WTC11 (cell line): ENCODE results near the gene CACNA2D4. TPM values are rescaled to one million over a fixed set of nuclear protein-coding genes. Genes with fewer than 3 reads are reported as not detected.

Experiments used
- ATAC-seq: fragments of 200-7000 bp; cut with Tn5 transposase; 2 replicates; pipeline ENCODE4 v1.10.0; 2021; ENCODE audit warnings: mild to moderate bottlenecking, moderate library complexity
- CTCF ChIA-PET: fragments of 300-600 bp; sonication (Branson Sonifier 250); formaldehyde crosslinking; loops from one replicate; lab custom pipeline; 2021; ENCODE audit warnings: antibody characterized with exemption; lab: Charles Lee
- POLR2A ChIA-PET: fragments of 350-600 bp; sonication (Branson Sonifier 250); formaldehyde crosslinking; loops from one replicate; lab custom pipeline; 2021; ENCODE audit warnings: antibody characterized with exemption; lab: Charles Lee
- DNase-seq: peaks from one replicate; pipeline ENCODE4 v3.0.0; 2021; ENCODE audit warnings: low spot score
- H3K27ac Mint-ChIP-seq: 2 replicates; pipeline ENCODE4 v1.8.0; 2021; ENCODE audit warnings: mixed read lengths
- H3K27me3 Mint-ChIP-seq: 2 replicates; pipeline ENCODE4 v1.8.0; 2021; ENCODE audit warnings: low read depth, mild to moderate bottlenecking, moderate library complexity, mixed read lengths
- H3K36me3 Mint-ChIP-seq: 2 replicates; pipeline ENCODE4 v1.8.0; 2021; ENCODE audit warnings: mixed read lengths
- H3K4me1 Mint-ChIP-seq: 2 replicates; pipeline ENCODE4 v1.8.0; 2022; ENCODE audit warnings: mixed read lengths
- H3K4me3 Mint-ChIP-seq: 2 replicates; pipeline ENCODE4 v1.8.0; 2021; ENCODE audit warnings: mild to moderate bottlenecking, moderate library complexity, mixed read lengths
- H3K9me3 Mint-ChIP-seq: 2 replicates; pipeline ENCODE4 v1.8.0; 2021; ENCODE audit warnings: mixed read lengths
- ATF1 ChIP-seq: sonication (generic); formaldehyde crosslinking; IDR thresholded peaks from 2 replicates; pipeline ENCODE4 v1.8.1; 2023; ENCODE audit warnings: mild to moderate bottlenecking, moderate library complexity, missing genetic modification reagents
- GABPB1 ChIP-seq: sonication (generic); formaldehyde crosslinking; IDR thresholded peaks from 2 replicates; pipeline ENCODE4 v1.8.1; 2023; ENCODE audit warnings: mild to moderate bottlenecking, missing genetic modification reagents
- GTF2I ChIP-seq: fragments of 250-450 bp; sonication (Bioruptor Pico); conservative IDR thresholded peaks from 2 replicates; pipeline ENCODE4 v1.4.0; 2021; ENCODE audit warnings: mild to moderate bottlenecking
- KAT7 ChIP-seq: sonication (generic); formaldehyde crosslinking; IDR thresholded peaks from 2 replicates; pipeline ENCODE4 v1.8.1; 2023; ENCODE audit warnings: missing genetic modification reagents, mild to moderate bottlenecking, borderline replicate concordance
- MXD4 ChIP-seq: fragments of 250-450 bp; sonication (Bioruptor Pico); IDR thresholded peaks from 2 replicates; pipeline ENCODE4 v1.8.0; 2021; ENCODE audit warnings: mild to moderate bottlenecking, moderate library complexity, borderline replicate concordance
- MYBL2 ChIP-seq: sonication (generic); formaldehyde crosslinking; IDR thresholded peaks from 2 replicates; pipeline ENCODE4 v1.8.1; 2023; ENCODE audit warnings: mild to moderate bottlenecking, moderate library complexity, missing genetic modification reagents
- NR2C2 ChIP-seq: sonication (generic); formaldehyde crosslinking; IDR thresholded peaks from 2 replicates; pipeline ENCODE4 v1.8.0; 2022; ENCODE audit warnings: mild to moderate bottlenecking, missing genetic modification reagents
- NR3C1 ChIP-seq: sonication (generic); formaldehyde crosslinking; conservative IDR thresholded peaks from 2 replicates; pipeline ENCODE4 v1.8.1; 2023; ENCODE audit warnings: low read depth, mild to moderate bottlenecking, missing genetic modification reagents
- RELA ChIP-seq: sonication (generic); formaldehyde crosslinking; IDR thresholded peaks from 2 replicates; pipeline ENCODE4 v1.8.1; 2022; ENCODE audit warnings: missing genetic modification reagents, mild to moderate bottlenecking, borderline replicate concordance
- RORB ChIP-seq: fragments of 250-450 bp; sonication (Bioruptor Pico); IDR thresholded peaks from 2 replicates; pipeline ENCODE4 v1.9.0; 2021; ENCODE audit warnings: mild to moderate bottlenecking
- SOX15 ChIP-seq: fragments of 250-450 bp; sonication (Bioruptor Pico); IDR thresholded peaks from 2 replicates; pipeline ENCODE4 v1.9.0; 2021; ENCODE audit warnings: mild to moderate bottlenecking
- SP1 ChIP-seq: sonication (generic); formaldehyde crosslinking; conservative IDR thresholded peaks from 2 replicates; pipeline ENCODE4 v1.8.1; 2022; ENCODE audit warnings: missing genetic modification reagents
- ZNF121 ChIP-seq: sonication (generic); formaldehyde crosslinking; IDR thresholded peaks from 2 replicates; pipeline ENCODE4 v1.8.0; 2023; ENCODE audit warnings: missing genetic modification reagents
- ZNF423 ChIP-seq: fragments of 250-450 bp; sonication (Bioruptor Pico); IDR thresholded peaks from 2 replicates; pipeline ENCODE4 v2.1.2; 2022; ENCODE audit warnings: mild to moderate bottlenecking, moderate library complexity
- total RNA-seq: library from RNA; stranded (reverse); gene quantifications from 3 replicates; pipeline ENCODE4 v1.2.3, GENCODE V29; 2021
- TF ChIP-seq, protein P1 (sequence below): fragments of 250-450 bp; sonication (Bioruptor Pico); IDR thresholded peaks from 2 replicates; pipeline ENCODE4 v1.9.0; 2021; ENCODE audit warnings: mild to moderate bottlenecking
- TF ChIP-seq, protein P2 (sequence below): fragments of 250-450 bp; sonication (Bioruptor Pico); conservative IDR thresholded peaks from 2 replicates; pipeline ENCODE4 v1.9.0; 2021; ENCODE audit warnings: mild to moderate bottlenecking
- TF ChIP-seq, protein P3 (sequence below): fragments of 250-450 bp; sonication (Bioruptor Pico); IDR thresholded peaks from 2 replicates; pipeline ENCODE4 v1.9.0; 2021; ENCODE audit warnings: mild to moderate bottlenecking, borderline replicate concordance
- TF ChIP-seq, protein P4 (sequence below): sonication (generic); formaldehyde crosslinking; IDR thresholded peaks from 2 replicates; pipeline ENCODE4 v1.8.1; 2023; ENCODE audit warnings: mild to moderate bottlenecking, missing genetic modification reagents
- TF ChIP-seq, protein P5 (sequence below): sonication (generic); formaldehyde crosslinking; IDR thresholded peaks from 2 replicates; pipeline ENCODE4 v1.8.1; 2023; ENCODE audit warnings: mild to moderate bottlenecking, moderate library complexity, missing genetic modification reagents
- TF ChIP-seq, protein P6 (sequence below): sonication (generic); formaldehyde crosslinking; IDR thresholded peaks from 2 replicates; pipeline ENCODE4 v1.8.0; 2022; ENCODE audit warnings: mild to moderate bottlenecking, missing genetic modification reagents

The CACNA2D4 gene
- total RNA-seq, 1 experiment from 2014 or later = 0.04 TPM

DNA sequence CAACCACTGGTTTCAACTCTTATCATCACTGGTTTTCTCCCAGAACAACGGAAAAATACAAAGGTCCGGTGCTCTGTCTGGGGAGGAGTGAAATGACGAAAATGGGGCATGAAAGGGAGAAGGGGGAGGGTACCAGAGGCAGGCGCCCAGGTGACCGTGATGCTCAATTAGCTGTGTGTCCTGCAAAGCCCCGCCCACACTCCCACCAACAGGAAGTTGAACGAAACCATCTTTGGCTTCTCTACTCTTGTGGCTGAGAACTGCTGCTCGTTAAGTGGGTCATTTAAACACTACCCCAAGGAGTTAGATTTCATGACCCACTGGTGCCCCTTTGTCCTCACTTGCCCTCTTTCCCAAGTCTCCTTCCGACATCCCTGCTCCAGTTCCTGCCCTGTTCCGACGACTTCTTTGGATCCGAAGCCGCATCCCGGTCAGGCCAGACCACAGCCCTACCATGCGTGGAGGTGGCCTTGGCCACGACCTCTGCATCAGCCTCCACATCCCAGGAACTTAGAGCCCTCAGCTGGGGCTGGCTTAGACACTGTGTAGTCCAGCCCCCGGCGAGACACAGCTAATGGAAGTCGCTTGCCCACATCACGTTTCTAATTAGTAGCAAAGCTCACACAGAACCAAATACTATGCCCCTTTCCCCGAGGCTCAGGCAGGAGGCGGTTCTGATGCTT is 109.5 kb downstream of the CACNA2D4 start:
- CTCF ChIA-PET = no interaction called here
- POLR2A ChIA-PET = no interaction called here
- peak; percentile 9; the same call in 1 of the 2 replicates for ATAC-seq
- H3K36me3 Mint-ChIP-seq = no peaks in the 10 kb centered on the region
- TF ChIP-seq MYBL2 (CRISPR knock-in tag) (no peak), NR2C2 (CRISPR knock-in tag) (no peak), ZNF121 (CRISPR knock-in tag) (no peak), RORB (CRISPR knock-in tag) (no peak), SOX15 (CRISPR knock-in tag) (no peak), NR3C1 (CRISPR knock-in tag) (no peak), ATF1 (CRISPR knock-in tag) (no peak), GTF2I (CRISPR knock-in tag) (no peak), ZNF423 (CRISPR knock-in tag) (no peak), KAT7 (CRISPR knock-in tag) (no peak), GABPB1 (CRISPR knock-in tag) (no peak), SP1 (no peak), MXD4 (CRISPR knock-in tag) (no peak), RELA (CRISPR knock-in tag) (no peak)
- TF ChIP-seq, protein P1, sequence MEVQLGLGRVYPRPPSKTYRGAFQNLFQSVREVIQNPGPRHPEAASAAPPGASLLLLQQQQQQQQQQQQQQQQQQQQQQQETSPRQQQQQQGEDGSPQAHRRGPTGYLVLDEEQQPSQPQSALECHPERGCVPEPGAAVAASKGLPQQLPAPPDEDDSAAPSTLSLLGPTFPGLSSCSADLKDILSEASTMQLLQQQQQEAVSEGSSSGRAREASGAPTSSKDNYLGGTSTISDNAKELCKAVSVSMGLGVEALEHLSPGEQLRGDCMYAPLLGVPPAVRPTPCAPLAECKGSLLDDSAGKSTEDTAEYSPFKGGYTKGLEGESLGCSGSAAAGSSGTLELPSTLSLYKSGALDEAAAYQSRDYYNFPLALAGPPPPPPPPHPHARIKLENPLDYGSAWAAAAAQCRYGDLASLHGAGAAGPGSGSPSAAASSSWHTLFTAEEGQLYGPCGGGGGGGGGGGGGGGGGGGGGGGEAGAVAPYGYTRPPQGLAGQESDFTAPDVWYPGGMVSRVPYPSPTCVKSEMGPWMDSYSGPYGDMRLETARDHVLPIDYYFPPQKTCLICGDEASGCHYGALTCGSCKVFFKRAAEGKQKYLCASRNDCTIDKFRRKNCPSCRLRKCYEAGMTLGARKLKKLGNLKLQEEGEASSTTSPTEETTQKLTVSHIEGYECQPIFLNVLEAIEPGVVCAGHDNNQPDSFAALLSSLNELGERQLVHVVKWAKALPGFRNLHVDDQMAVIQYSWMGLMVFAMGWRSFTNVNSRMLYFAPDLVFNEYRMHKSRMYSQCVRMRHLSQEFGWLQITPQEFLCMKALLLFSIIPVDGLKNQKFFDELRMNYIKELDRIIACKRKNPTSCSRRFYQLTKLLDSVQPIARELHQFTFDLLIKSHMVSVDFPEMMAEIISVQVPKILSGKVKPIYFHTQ (CRISPR knock-in tag) = no peak
- TF ChIP-seq, protein P2, sequence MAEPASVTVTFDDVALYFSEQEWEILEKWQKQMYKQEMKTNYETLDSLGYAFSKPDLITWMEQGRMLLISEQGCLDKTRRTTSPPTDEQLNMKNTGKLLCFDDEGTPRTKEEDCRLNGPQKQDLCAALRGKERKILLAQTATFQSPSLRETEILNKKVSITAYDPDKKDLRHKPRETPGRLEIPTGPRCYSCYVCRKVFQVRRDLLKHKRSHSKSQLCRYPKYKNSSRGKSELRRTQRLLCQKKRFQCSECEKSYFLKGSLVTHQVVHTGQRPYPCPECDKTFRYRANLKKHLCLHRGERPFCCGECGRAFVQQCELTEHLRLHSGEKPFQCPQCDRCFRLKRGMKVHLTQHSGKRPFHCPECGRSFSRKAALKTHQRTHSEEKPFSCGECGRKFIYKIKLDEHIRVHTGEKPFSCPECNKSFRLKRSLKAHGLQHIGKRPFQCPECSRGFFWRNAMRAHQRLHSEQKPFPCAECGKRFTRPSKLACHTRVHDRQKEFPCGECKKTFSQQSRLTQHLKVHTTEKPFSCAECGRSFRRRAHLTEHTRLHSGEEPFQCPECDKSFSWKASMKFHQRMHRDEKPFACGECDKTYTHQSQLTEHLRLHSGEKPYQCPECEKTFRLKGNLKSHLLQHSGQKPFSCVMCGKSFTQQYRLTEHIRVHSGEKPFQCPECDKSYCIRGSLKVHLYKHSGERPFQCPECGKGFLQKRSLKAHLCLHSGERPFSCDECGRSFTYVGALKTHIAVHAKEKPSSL = no peak
- TF ChIP-seq, protein P3, sequence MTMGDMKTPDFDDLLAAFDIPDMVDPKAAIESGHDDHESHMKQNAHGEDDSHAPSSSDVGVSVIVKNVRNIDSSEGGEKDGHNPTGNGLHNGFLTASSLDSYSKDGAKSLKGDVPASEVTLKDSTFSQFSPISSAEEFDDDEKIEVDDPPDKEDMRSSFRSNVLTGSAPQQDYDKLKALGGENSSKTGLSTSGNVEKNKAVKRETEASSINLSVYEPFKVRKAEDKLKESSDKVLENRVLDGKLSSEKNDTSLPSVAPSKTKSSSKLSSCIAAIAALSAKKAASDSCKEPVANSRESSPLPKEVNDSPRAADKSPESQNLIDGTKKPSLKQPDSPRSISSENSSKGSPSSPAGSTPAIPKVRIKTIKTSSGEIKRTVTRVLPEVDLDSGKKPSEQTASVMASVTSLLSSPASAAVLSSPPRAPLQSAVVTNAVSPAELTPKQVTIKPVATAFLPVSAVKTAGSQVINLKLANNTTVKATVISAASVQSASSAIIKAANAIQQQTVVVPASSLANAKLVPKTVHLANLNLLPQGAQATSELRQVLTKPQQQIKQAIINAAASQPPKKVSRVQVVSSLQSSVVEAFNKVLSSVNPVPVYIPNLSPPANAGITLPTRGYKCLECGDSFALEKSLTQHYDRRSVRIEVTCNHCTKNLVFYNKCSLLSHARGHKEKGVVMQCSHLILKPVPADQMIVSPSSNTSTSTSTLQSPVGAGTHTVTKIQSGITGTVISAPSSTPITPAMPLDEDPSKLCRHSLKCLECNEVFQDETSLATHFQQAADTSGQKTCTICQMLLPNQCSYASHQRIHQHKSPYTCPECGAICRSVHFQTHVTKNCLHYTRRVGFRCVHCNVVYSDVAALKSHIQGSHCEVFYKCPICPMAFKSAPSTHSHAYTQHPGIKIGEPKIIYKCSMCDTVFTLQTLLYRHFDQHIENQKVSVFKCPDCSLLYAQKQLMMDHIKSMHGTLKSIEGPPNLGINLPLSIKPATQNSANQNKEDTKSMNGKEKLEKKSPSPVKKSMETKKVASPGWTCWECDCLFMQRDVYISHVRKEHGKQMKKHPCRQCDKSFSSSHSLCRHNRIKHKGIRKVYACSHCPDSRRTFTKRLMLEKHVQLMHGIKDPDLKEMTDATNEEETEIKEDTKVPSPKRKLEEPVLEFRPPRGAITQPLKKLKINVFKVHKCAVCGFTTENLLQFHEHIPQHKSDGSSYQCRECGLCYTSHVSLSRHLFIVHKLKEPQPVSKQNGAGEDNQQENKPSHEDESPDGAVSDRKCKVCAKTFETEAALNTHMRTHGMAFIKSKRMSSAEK (CRISPR knock-in tag) = no peak
- TF ChIP-seq, protein P4, sequence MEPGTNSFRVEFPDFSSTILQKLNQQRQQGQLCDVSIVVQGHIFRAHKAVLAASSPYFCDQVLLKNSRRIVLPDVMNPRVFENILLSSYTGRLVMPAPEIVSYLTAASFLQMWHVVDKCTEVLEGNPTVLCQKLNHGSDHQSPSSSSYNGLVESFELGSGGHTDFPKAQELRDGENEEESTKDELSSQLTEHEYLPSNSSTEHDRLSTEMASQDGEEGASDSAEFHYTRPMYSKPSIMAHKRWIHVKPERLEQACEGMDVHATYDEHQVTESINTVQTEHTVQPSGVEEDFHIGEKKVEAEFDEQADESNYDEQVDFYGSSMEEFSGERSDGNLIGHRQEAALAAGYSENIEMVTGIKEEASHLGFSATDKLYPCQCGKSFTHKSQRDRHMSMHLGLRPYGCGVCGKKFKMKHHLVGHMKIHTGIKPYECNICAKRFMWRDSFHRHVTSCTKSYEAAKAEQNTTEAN (CRISPR knock-in tag) = no peak
- TF ChIP-seq, protein P5, sequence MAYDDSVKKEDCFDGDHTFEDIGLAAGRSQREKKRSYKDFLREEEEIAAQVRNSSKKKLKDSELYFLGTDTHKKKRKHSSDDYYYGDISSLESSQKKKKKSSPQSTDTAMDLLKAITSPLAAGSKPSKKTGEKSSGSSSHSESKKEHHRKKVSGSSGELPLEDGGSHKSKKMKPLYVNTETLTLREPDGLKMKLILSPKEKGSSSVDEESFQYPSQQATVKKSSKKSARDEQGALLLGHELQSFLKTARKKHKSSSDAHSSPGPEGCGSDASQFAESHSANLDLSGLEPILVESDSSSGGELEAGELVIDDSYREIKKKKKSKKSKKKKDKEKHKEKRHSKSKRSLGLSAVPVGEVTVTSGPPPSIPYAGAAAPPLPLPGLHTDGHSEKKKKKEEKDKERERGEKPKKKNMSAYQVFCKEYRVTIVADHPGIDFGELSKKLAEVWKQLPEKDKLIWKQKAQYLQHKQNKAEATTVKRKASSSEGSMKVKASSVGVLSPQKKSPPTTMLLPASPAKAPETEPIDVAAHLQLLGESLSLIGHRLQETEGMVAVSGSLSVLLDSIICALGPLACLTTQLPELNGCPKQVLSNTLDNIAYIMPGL (CRISPR knock-in tag) = no peak
- TF ChIP-seq, protein P6, sequence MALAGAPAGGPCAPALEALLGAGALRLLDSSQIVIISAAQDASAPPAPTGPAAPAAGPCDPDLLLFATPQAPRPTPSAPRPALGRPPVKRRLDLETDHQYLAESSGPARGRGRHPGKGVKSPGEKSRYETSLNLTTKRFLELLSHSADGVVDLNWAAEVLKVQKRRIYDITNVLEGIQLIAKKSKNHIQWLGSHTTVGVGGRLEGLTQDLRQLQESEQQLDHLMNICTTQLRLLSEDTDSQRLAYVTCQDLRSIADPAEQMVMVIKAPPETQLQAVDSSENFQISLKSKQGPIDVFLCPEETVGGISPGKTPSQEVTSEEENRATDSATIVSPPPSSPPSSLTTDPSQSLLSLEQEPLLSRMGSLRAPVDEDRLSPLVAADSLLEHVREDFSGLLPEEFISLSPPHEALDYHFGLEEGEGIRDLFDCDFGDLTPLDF (CRISPR knock-in tag) = no peak
- TF ChIP-seq, all 79 proteins: peak for 0
- no peaks in the 10 kb centered on the region for H3K27me3 Mint-ChIP-seq
- H3K4me3 Mint-ChIP-seq = no peak overlapping the region
- peak overlapping the region; percentile 38; the same call in 1 of the 2 replicates for H3K27ac Mint-ChIP-seq
- 0 out of 2 replicates have a peak, but pooled peaks cover 3% of the 10 kb centered on the region for H3K9me3 Mint-ChIP-seq
- no peak for DNase-seq
- peaks cover 6% of the 10 kb centered on the region; the same call in 1 of the 2 replicates for H3K4me1 Mint-ChIP-seq
